Measurements from ENCODE around the gene ARID1B.

Gene ARID1B

DNA sequence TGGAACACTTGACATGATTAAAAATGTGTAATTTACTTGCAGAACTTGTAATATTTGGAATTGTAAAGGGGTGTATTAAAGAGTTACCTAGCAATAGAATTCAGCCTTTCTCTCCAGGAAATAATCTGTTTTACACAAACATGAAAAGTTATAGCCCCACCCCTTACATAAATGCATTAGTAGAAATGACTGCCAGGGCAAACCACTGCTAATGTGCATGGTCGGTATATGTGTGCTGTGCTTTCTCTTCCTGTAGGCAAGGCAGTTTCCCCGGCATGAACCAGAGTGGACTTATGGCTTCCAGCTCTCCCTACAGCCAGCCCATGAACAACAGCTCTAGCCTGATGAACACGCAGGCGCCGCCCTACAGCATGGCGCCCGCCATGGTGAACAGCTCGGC, 389.6 kb downstream of the ARID1B start:
- in situ Hi-C loops (cut with MboI; ENCODE audit: low sequenced_read_pairs): no loop called here

DNA sequence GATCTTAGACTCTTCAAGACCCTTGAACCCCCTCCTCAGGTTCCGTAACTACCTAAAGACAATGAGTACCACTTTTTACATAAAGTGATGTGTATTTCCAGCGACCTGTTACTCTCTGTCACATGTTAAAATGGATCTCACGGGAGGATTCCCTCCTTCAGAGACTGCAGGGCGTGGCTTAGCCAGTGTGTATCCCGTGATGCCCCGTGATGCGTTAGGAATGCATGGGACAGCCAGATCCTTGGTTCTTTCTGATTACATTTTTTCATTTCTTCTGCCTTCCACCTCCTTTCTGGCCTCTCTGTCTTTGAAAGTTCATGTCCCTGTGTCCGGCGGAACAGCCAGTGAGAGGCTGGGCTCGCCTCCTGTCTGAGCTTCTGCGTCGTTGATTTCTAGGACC, 390.7 kb downstream of the ARID1B start:
- in situ Hi-C loops (cut with MboI; ENCODE audit: low sequenced_read_pairs): no loop called here

DNA sequence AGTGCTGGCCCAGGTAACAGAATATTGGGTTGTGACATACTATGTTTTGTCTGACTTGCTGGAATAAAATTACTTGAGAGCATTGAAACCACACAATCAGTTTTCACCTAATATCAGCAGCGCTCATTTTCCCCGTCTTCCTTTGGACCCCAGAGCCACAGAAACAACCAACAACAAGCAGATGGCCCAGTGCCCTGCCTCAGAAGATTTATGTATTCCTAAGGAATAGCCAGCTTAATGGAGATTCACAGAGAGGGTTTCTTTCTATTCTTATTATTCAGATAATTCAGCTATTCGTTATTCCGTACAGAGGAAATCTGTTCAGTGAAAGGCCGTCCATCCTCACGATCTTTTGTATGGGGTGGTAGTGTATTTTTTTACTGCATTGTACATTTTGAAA, 391.3 kb downstream of the ARID1B start:
- in situ Hi-C loops (cut with MboI; ENCODE audit: low sequenced_read_pairs): no loop called here

DNA sequence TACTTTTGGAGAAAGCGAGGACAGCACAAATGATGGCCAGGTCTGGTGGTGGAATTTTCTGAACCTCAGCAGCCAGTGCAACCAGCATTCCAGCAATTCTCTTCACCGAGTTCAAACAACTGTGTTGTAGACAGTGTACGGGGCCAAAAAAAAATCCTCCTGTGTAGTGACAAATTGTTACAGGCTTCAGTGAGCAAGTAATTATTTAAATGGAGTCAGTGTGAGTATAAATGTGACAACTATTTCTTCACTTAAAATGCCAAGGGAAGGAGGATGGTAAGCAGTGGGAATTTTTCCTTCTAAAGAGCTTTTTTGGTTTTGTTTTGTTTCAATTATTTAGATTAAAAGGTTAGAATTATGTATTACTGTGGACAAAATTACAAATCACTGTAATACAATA, 392.0 kb downstream of the ARID1B start:
- in situ Hi-C loops (cut with MboI; ENCODE audit: low sequenced_read_pairs): no loop called here

DNA sequence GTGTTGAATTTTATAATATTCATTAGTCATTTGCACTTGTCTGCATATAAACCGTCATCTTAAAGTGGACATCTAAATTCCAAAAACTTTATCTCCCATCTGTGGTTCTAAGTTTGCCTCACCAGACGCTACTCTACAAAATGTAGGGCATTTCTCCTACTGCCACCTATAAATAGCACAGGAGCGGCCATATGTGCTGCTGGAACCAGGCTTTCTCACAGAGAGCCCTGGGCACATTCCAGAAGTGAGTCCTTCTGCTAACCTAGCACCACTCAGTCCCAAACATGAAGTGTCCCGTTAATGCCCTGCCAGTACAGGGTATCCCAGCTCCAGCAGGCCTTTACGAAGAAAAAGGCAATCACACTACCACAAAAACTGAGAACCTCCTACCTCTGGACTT, 392.5 kb downstream of the ARID1B start:
- in situ Hi-C loops (cut with MboI; ENCODE audit: low sequenced_read_pairs): no loop called here

DNA sequence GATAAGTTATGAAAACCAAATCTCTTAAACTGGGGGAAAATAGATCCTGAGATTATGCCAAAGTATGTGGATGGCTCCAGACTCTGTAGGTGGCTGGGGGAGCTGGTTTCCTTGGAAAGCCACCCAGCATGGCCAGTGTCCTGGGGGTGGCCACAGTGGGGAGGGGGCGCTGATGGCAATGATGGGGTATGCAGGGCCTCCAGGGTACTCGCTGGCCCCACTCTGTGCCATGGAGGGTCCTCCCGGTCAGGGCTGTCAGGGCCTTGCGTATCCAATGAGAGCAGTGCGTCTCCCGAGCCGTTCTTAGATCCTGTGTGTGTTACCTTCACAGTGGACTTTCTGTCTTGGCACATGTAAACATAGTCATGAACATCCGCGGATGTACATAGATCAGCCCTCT, 393.4 kb downstream of the ARID1B start:
- in situ Hi-C loops (cut with MboI; ENCODE audit: low sequenced_read_pairs): no loop called here

DNA sequence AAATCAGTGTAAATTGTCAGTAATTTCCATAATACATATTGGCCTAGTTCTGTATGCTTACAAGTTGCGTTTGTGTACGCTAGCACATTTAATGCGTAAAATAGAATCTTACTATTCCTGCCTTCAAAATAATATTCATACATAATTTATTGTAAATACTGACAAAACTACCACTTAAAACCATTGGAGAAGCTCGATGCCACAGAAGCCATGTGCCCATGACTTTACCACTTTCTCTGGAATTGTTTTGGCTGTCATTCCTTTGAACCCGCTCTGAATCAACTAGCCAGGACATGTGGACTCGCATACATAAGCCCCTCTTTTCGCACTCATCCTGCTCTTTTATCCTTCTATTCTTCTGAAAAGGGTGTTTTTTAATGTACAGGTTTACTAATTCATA, 394.6 kb downstream of the ARID1B start:
- in situ Hi-C loops (cut with MboI; ENCODE audit: low sequenced_read_pairs): no loop called here

DNA sequence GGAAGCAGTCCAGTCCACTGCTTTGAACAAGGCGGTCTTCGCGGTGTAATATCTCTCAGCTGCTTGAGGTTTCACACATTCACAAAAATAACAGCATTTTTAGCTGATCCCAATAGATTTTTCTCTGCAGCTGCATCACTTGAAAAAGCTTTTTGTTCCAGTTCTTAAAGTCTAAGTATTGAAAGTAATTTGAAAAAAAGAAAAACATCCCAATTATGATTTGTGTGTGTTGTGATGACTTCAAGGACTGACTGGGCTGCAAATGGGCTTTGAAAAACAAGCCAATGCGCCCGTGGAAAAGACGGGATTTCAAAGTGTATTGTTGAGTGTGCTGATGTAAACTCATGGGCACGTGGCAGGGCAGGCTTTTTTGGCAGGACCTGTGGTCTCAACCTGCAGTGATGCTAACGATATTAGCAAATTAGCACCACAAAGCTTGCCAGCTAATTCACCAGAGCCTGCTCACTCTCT, 395.1 kb downstream of the ARID1B start:
- in situ Hi-C loops (cut with MboI; ENCODE audit: low sequenced_read_pairs): no loop called here

DNA sequence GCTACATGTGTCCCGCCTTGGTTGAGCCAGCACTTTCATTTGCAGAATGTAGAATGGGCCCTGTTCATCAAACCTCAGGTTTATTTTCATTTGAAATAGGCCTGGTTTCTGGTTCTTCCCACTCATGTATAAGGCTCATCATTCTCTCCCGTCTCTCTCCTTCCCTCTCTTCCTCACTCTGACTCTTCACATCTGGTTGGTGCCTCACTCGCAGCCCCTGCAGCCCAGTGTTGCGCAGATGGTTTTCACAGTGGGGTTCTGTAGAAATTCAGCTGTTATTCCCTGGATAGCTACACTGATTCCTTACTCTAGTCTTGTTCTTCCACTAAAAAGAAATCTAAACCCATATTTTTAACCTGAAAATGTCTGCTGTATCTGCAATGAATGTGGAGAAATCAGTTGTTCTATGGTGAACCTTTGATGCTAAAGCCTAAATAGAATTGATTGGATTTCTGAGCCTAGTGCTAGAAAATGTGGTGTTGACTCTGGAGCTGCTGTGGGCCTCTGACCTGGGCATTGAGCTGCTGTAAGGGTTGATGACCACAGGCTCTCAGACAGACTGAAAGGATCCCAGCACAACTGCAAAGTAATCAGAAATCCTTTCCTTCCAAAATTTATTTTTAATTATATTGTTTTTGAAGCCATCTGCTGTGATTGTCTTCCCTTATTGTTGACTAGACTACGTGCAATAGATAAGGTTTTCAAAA, 395.8 kb downstream of the ARID1B start:
- in situ Hi-C loops (cut with MboI; ENCODE audit: low sequenced_read_pairs): no loop called here

DNA sequence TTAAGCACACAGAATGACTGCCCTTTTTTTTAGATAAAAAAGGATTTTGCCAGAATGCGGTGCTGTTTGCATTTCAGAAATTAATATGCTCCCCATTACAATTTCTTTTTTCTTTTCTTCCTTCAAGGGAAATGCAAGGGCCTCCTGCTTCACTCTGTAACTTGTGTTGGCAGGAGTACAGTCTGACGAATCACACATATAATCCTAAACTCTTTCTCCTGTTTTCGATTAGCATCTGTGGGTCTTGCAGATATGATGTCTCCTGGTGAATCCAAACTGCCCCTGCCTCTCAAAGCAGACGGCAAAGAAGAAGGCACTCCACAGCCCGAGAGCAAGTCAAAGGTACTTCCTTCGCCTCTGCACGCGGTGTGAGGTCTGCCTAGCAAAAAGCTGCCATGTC, 396.6 kb downstream of the ARID1B start:
- in situ Hi-C loops (cut with MboI; ENCODE audit: low sequenced_read_pairs): no loop called here

DNA sequence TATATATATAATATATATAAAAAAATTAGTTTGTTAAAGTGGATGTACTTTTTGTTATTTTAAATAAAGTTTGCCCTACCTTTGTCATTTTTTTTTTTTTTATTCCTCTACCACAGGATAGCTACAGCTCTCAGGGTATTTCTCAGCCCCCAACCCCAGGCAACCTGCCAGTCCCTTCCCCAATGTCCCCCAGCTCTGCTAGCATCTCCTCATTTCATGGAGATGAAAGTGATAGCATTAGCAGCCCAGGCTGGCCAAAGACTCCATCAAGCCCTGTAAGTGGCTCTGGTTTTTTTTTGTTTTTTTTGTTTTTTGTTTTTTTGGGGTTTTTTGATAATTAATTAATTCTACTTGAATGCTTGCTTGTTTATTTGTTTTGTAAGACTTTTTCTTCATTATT, 397.6 kb downstream of the ARID1B start:
- in situ Hi-C loops (cut with MboI; ENCODE audit: low sequenced_read_pairs): no loop called here

DNA sequence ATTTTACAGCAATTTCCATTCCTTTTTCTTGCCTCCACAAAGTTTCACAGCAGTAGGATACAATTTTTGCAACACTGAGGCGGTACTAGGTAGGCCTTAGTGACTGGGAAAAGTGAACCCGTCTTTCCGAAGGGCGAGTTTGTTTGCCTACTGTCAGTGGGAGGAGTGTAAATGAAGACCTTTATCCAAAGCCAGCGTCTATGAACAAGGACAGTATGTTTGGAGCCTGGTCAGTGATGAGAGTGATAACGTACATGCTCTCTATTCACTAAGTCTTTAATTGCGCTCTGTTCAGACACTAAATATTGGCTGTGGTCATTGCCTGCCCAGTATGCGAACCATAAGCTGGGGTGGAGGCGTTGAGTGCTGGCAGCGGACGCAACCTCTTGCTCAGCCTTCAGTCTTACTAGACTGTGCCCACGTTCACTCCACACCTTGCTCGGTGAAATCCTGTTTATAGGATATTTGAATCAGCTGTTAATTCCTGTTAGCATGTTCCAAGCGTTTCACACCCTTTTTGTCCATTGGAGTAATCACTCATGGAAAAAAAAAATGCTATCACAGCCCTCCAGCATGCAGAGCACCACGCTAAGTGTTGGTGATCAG, 400.7 kb downstream of the ARID1B start:
- in situ Hi-C loops (cut with MboI; ENCODE audit: low sequenced_read_pairs): no loop called here

DNA sequence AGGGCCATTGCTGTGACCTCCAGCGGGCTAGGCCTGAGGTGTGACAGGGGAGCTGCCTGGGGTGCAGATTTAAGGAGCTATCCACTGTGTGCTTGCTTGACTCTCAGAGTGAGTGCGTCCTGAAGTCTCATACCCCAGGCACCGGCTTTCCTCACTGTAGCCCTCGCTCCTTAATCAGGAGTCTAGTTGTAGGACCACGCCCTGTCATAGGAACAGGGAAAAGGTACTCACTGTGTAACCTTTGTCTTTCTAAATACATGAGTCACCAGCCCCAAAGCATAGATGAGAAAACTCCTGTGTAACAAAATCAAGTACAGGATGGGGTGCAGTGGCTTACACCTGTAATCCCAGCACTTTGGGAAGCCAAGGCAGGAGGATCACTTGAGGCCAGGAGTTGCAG, 404.5 kb downstream of the ARID1B start:
- in situ Hi-C loops (cut with MboI; ENCODE audit: low sequenced_read_pairs): no loop called here

DNA sequence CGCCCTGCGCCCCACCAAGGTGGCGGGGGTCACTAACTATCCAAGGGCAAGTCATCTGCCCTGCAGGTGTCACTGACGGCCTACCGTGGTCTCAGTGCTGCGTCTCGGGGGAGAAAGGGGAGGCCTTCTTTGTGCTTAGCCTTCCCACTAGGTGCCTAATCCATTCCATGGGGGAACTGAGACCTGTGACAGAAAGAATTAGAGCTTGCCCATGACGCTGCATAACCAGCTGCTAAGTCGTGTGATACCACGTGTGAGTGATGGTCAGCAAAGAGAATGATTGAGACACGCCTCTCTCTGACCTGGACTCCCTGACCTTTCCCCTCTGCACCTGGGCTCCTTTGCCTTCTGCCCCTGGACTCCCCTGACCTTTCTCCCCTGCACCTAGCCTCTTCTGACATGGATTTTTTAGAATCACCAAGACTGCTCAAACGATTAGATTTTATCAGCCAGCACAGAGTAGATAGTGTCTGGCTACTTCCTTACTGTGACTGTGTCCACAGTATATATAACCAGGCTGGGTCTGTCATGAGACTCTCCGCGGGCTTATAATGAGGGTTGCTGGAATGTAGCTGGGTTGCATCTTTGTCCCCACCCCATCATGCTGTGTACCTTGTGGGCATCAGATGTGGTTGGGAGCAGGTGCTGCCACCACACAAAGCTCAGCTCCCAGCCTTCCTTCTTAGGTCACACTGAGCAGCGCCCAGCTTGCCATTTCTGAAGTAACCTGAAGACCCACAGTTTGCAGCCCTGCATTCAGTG, 405.5 kb downstream of the ARID1B start:
- in situ Hi-C loops (cut with MboI; ENCODE audit: low sequenced_read_pairs): no loop called here

DNA sequence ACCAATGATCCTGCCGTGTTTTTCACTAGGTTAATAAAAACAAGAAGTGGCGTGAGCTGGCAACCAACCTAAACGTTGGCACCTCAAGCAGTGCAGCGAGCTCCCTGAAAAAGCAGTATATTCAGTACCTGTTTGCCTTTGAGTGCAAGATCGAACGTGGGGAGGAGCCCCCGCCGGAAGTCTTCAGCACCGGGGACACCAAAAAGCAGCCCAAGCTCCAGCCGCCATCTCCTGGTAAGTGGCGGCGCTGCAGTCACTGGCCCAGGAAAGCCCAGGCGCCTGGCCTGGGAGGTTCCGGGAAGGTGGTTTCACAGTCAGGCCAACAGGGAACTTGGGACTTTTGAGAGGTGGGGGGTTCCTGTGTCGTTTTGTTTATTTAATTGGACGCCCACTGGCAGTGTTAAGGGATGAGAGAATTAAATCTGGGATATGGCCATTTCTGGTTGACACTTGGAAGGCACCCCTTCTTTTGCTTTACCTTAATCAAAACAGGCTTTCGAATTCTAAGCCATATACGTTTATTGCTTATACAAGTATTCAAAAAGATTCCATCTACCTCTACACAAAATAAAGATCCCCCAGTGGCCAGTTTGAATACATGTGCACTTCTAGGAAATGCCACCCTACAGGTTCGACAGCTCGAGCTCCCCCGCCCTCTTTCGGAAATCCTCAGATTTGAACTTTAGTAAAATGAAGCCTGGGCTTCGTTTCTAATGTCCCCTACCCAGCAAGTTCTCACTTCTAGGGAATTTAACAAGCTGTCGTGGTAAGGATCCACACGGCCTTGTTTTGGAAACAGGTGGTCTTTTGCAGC, 407.2 kb downstream of the ARID1B start:
- in situ Hi-C loops (cut with MboI; ENCODE audit: low sequenced_read_pairs): no loop called here

DNA sequence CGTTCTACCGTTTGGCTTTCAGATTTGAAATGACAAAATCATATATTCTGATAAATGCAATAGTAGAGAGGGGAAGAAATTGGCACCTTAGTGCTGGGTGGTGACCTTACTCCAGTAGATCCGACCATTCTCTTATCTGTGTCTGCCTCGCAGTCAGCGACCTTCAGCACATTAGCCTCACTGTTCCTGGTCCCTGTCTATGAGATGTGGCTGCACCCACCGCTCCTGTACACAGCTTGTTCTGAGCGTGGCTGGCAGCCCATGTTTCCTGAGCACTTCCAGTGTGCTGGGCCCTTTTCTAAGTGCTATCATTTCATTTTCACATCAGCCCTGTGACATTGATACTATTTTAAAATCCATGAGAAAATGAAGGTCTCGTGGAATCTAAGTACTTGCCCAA, 408.0 kb downstream of the ARID1B start:
- in situ Hi-C loops (cut with MboI; ENCODE audit: low sequenced_read_pairs): no loop called here

DNA sequence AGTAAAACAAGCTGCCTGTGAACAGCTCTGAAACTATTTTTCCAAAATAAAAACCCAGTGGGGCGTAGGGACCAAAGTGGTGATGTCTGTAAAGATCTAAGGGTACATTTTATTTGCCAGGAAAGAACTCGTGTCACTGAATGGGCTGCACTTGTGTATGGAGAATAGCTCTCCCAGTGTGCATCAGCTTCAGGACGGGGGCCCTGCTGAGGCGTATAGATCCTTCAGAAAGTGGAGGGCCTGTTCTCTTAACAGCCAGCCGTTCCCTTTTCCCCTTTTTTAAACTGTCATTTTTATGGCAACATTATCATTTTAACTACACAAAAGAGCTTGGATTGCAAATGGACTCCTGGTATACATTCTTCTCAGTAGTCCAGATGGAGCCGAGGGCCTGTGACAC, 408.8 kb downstream of the ARID1B start:
- in situ Hi-C loops (cut with MboI; ENCODE audit: low sequenced_read_pairs): no loop called here

DNA sequence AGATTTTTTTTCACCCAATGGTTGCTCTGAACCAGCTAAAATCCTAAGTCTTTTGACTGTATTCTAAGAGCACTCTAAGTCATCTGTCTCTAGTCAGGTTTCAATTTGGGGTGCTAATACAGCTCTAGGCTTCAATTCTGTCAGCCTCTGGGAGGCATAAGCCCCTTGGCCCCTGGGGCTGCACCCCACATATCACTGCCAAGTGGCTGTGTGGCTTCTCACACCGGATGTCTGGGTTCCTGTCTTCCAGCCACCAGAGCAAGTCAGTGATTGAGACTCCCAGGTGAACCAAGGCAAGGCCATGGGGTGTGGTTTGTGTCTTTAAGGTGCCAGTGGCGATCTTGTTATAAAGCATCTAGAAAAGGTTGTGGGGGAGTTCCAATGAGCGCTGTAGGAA, 409.6 kb downstream of the ARID1B start:
- in situ Hi-C loops (cut with MboI; ENCODE audit: low sequenced_read_pairs): no loop called here

DNA sequence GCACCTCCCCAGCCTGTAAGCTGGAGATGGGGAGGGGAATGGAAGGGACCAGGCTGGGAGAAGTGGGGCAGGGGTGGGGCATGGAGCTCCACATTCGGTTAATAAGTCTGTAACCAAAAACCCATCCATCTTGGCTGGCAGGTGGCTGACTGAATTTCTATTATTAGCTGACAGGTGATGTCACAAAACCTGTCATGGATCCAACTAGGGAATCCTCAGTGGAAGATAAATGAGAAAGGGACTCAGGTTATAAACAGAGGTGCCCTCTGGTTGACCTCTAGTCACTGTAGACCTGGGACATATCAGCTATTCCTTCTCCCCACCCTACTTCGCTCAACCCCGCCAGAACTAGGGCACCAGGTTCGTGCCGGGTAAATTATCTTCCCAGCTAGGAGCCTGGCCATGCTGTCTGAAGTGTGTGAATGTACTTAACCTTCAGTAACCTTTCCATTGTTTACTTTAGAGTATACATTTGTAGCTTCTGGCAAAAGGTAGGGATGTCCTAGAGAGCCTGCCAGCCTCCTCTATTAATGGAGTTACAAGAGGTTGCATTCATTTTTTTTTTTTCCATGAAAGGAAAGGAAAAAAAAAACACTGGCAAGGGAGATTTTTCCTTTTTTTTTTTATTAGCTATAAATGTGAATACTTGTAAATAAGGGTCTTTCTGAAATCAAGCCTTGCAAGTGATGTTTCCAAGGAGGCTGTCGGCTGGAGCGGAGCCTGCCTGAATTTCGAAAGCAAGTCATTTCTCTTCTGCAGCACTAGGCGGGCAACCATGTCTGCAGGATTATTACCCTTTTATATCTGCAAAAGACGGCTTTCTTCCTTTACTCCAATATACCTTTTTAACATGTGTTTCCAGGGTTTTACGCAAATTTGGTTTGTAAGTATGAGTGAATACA, 410.3 kb downstream of the ARID1B start:
- in situ Hi-C loops (cut with MboI; ENCODE audit: low sequenced_read_pairs): no loop called here

DNA sequence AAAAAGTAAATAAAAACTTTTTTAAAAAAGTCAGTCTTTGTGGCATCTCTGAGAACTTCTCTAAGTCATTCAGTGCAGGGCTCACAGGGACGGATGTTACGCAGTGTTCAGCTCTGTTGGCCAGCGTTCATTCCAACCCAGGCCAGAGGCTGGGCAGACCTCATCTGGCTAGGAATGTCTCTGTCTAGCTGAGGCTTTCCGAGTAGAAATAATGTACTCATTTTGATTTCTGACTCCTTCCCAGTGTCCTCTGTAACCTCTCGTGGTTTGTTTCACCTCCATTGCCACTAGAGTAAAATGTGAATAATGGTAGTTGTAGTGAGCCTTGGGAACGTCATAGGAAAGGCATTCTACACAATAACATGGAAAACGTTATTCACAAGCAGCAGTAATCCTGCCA, 411.0 kb downstream of the ARID1B start:
- in situ Hi-C loops (cut with MboI; ENCODE audit: low sequenced_read_pairs): no loop called here
